Glutamatergic neuron (in vitro differentiated cells): ENCODE data around the gene MOB3B. TPM values are rescaled to one million over a fixed set of nuclear protein-coding genes. Genes with fewer than 3 reads are reported as not detected.

Experiments used
- DNase-seq: peaks from one replicate; pipeline ENCODE4 v3.0.0; 2022
- H3K27ac Mint-ChIP-seq: one replicate; pipeline ENCODE4 v1.8.0; 2020; ENCODE audit warnings: mild to moderate bottlenecking, mixed read lengths, inconsistent platforms; ENCODE audit not compliant: unreplicated experiment
- H3K27me3 Mint-ChIP-seq: one replicate; pipeline ENCODE4 v1.8.0; 2020; ENCODE audit warnings: mild to moderate bottlenecking, moderate library complexity, mixed read lengths, inconsistent platforms; ENCODE audit not compliant: unreplicated experiment
- H3K36me3 Mint-ChIP-seq: one replicate; pipeline ENCODE4 v1.8.0; 2020; ENCODE audit warnings: mild to moderate bottlenecking, mixed read lengths, inconsistent platforms; ENCODE audit not compliant: unreplicated experiment
- H3K4me1 Mint-ChIP-seq: one replicate; pipeline ENCODE4 v1.8.0; 2020; ENCODE audit warnings: mild to moderate bottlenecking, low read depth, mixed read lengths, inconsistent platforms; ENCODE audit not compliant: unreplicated experiment
- H3K4me3 Mint-ChIP-seq: one replicate; pipeline ENCODE4 v1.8.0; 2020; ENCODE audit warnings: mild to moderate bottlenecking, mixed read lengths, inconsistent platforms; ENCODE audit not compliant: unreplicated experiment
- H3K9me3 Mint-ChIP-seq: one replicate; pipeline ENCODE4 v1.8.0; 2020; ENCODE audit warnings: mild to moderate bottlenecking, moderate library complexity, mixed read lengths, inconsistent platforms; ENCODE audit not compliant: unreplicated experiment
- total RNA-seq: library from RNA; stranded (reverse); fragmentation: NEBNext Ultra II Directional; extraction: Animal tissue kit (Norgen Biotek cat#: 25700); gene quantifications from one replicate; pipeline ENCODE4 v1.2.1, GENCODE V29; 2021; ENCODE audit not compliant: unreplicated experiment
- TF ChIP-seq, protein P1 (sequence below): fragments of 200-600 bp; sonication (generic); IDR thresholded peaks from one replicate; pipeline ENCODE4 v1.5.0; 2021; ENCODE audit not compliant: partially characterized antibody, unreplicated experiment

Gene MOB3B
- total RNA-seq, 1 donor from 2014 or later: 1.8 TPM

DNA sequence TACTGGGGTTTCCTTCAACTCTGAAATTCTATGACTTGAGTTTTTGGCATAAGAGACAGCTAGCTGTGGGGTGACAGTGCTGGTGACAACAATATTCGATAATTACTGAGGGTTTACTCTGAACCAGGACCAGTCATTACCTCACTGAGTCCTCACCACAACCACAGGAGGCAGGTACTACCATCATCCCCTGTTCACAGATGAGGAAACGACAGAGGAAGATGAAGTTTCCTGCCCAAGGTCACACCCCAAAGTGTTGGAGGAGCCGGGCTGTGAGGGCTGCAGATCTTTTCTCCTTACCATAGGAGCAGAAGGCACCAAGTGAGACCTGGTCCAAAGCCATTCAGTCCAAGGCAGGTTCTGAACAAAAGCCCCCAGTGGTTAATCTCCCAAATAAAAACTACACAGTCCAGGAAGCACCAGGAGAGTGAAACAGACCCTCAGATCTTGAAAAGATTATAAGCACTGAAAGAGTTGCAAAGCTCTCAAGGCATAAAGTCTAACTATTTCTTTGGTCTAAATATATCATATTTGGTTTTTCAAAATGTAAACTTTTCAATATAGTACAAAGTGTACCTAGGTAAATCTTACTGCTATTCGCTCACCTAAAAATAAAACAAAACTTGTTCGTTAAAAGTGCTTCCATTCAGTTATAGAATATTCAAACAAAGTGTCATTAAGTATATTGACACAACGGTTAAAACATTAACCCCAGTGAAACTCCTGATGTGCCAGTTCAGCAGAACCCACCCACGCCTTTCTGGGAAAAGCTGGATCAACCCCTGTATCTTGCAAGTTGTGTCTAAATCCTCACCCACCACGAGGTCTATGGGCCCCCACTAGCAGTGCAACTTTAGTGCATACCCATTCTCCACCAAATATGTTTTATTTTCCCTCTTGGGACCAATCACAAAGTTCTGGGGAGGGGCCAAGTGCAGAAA lies 150.0 kb downstream of the MOB3B start:
- Mint-ChIP-seq H3K9me3 (no peaks in the 10 kb centered on the region), H3K27me3 (peaks cover 2% of the 10 kb centered on the region), H3K4me3 (no peak overlapping the region), H3K36me3 (no peaks in the 10 kb centered on the region), H3K4me1 (no peaks in the 10 kb centered on the region), H3K27ac (no peak overlapping the region)
- DNase-seq: no peak
- TF ChIP-seq, protein P1, sequence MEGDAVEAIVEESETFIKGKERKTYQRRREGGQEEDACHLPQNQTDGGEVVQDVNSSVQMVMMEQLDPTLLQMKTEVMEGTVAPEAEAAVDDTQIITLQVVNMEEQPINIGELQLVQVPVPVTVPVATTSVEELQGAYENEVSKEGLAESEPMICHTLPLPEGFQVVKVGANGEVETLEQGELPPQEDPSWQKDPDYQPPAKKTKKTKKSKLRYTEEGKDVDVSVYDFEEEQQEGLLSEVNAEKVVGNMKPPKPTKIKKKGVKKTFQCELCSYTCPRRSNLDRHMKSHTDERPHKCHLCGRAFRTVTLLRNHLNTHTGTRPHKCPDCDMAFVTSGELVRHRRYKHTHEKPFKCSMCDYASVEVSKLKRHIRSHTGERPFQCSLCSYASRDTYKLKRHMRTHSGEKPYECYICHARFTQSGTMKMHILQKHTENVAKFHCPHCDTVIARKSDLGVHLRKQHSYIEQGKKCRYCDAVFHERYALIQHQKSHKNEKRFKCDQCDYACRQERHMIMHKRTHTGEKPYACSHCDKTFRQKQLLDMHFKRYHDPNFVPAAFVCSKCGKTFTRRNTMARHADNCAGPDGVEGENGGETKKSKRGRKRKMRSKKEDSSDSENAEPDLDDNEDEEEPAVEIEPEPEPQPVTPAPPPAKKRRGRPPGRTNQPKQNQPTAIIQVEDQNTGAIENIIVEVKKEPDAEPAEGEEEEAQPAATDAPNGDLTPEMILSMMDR: no peak

DNA sequence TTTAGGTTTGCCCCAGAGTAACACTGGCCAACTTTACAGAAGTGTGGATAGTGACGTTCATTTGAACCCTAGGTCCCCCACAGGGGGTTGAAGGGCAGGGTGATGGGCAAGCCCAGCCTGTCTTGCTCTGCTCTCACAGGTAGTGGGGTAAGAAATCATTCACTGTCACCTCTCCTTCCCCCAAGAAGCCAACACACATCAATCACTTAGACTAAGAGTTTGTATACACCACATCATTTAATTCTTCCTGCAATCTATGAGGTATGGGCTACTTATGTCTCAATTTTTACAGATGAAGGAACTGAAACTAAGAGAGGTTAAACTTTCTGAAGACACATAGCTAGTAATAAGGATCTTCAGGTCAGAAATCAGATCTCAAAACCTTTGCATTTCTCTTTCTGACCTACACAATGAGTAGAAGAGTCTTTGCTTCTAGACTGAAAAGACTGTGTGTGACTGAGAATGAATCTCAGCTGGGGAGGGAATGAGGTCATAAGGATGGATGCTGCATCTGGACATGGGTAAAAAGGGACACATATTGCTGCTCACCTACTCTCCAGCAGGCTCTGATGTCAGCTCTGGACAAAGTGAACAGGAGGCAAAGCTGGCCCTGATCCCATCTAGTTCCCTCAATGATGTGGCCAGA lies 151.7 kb downstream of the MOB3B start:
- Mint-ChIP-seq H3K36me3 (no peaks in the 10 kb centered on the region), H3K27ac (no peak overlapping the region), H3K4me1 (no peaks in the 10 kb centered on the region), H3K4me3 (no peak overlapping the region), H3K9me3 (no peaks in the 10 kb centered on the region), H3K27me3 (peaks cover 2% of the 10 kb centered on the region)
- TF ChIP-seq, protein P1: no peak
- DNase-seq: no peak

DNA sequence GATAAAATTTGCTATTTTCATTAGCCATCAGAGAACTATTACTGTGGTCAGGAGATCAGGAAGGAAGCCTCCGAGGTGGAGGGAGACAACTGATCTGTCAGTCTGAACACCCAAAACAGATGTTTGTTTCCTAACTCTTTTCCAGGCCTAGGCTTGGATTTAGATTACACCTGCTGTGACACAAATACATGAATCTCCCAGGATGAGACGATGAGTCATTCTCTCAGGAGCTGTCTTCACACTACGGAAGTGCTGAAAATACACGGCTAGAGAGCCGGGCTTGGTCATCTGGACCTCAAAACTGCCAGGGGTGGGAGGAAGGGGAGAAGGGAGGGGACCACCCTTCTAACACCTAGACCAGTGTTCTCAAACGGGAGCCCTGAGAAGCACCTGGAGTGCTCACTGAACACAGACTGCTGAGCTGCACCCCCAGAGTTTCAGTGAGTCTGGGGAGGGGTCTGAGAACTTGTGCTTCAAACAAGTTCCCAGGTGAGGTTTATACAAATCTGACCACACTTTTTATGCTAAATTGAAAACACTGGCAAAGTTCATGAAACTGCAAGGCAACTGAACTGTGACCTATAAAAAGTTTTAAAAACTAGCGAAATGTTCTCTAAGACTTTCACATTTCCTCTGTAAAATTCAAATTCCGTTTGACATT lies 152.3 kb downstream of the MOB3B start:
- Mint-ChIP-seq H3K4me1 (no peaks in the 10 kb centered on the region), H3K27ac (no peak overlapping the region), H3K36me3 (no peaks in the 10 kb centered on the region), H3K4me3 (no peak overlapping the region), H3K9me3 (no peaks in the 10 kb centered on the region), H3K27me3 (no peaks in the 10 kb centered on the region)
- TF ChIP-seq, protein P1: no peak
- no peak for DNase-seq

DNA sequence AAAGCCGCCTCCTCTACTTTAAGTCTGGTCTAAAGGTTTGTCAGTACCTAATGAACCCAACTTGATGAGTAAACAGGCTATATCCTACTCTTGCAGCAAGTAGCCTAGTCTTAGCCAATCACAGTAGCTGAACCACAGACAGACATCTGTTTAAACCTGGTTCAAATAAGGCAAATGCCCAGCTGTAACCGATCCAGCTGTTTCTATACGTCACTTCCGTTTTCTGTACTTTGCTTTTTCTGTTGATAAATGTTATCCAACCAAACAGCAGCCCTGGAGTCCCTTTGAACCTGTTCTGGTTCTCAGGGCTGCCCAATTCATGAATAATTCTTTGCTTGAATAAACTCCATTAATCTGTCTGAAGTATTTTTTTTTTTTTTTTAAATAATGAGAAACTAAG lies 155.8 kb downstream of the MOB3B start:
- no peaks in the 10 kb centered on the region for H3K36me3 Mint-ChIP-seq
- H3K4me1 Mint-ChIP-seq: no peaks in the 10 kb centered on the region
- H3K4me3 Mint-ChIP-seq: no peak overlapping the region
- H3K27me3 Mint-ChIP-seq: no peaks in the 10 kb centered on the region
- TF ChIP-seq, protein P1: no peak
- H3K27ac Mint-ChIP-seq: no peak overlapping the region
- DNase-seq: no peak
- H3K9me3 Mint-ChIP-seq: no peaks in the 10 kb centered on the region

DNA sequence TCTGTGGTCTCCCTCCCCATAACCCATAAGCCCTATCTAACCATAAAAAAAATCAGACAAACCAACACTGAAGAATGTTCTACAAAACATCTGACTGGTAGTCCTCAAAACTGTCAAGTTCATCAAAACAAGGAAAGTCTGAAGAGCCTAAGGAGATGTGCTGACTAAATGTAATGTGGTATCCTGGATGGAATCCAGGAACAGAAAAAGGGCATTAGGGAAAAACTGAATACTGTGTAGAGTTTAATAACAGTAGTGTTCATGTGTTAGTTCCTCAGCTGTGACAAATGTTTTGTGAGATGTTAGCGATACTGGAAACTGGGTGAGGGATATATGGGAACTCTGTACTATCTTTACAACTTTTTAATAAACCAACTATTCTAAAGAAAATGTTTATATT lies 157.0 kb downstream of the MOB3B start:
- no peak overlapping the region for H3K27ac Mint-ChIP-seq
- no peaks in the 10 kb centered on the region for H3K36me3 Mint-ChIP-seq
- DNase-seq: no peak
- H3K9me3 Mint-ChIP-seq: no peaks in the 10 kb centered on the region
- no peaks in the 10 kb centered on the region for H3K27me3 Mint-ChIP-seq
- H3K4me3 Mint-ChIP-seq: no peak overlapping the region
- TF ChIP-seq, protein P1: no peak
- H3K4me1 Mint-ChIP-seq: no peaks in the 10 kb centered on the region
